Measurements from ENCODE around the gene EHBP1.
"Not testable (repeated sequence)": the region's sequence is repeated elsewhere in the genome, so short reads cannot be mapped to it uniquely, and the experiment has no call there.

The EHBP1 gene

GRCh38 chr2:62732262-62732777 is 26.8 kb downstream of the EHBP1 start:
- no peak for DNase-seq (ENCODE audit: low read depth in 1 of 2, low spot score in 1 of 2)

GRCh38 chr2:62733546-62733945 is 28.0 kb downstream of the EHBP1 start:
- no peak for DNase-seq (ENCODE audit: low read depth in 1 of 2, low spot score in 1 of 2)

- no peak for DNase-seq (ENCODE audit: low read depth in 1 of 2, low spot score in 1 of 2)
Measured at GRCh38 chr2:62736899-62737559, 31.5 kb downstream of the EHBP1 start.

- no peak for DNase-seq (ENCODE audit: low read depth in 1 of 2, low spot score in 1 of 2)
Measured at GRCh38 chr2:62738981-62739936, 33.7 kb downstream of the EHBP1 start.

DNA sequence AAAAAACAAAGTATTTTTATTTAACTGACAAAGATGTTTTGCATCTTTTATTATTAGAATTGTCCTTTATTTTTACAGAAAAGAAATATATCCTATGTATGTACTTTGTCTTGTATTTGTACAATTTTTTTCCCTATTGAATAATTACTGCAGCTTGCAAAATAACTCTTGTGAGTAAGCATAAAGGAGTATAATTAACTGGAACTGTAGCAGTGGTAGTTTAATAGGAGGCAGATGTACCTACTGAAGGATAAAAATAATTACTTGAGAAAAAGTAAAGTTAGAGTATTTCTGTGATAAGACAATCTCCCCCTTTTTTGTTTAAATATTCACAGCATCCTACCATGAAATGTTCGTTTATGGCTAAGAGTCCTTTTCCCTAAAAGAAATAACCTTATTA is 34.7 kb downstream of the EHBP1 start:
- DNase-seq (ENCODE audit: low read depth in 1 of 2, low spot score in 1 of 2), result no peak

GRCh38 chr2:62741127-62741526 is 35.6 kb downstream of the EHBP1 start:
- DNase-seq (ENCODE audit: low read depth in 1 of 2, low spot score in 1 of 2), result no peak

GRCh38 chr2:62741954-62742722 is 36.6 kb downstream of the EHBP1 start:
- no peak for DNase-seq (ENCODE audit: low read depth in 1 of 2, low spot score in 1 of 2)

DNA sequence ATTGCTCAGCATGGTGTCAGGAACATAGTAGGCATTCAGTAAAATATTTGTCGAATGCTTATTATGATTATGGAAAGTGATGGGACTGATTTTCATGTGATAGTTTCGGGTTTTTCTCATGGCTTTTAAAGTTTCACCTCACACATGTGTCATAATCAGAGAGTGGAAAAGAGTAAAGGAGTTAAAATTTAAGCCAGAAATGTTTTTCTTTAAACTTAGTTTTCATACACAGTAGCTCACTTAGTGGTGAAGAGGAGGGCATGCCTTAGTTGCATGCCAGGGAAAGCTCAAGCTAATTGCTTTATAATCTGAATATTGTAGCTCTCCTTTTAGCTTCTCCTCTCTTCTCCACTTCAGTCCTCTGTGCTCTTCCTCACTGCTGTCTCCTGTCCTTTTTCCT is 38.0 kb downstream of the EHBP1 start:
- DNase-seq (ENCODE audit: low read depth in 1 of 2, low spot score in 1 of 2), result no peak

- no peak for DNase-seq (ENCODE audit: low read depth in 1 of 2, low spot score in 1 of 2)
Measured at GRCh38 chr2:62744603-62745002, 39.1 kb downstream of the EHBP1 start.

DNA sequence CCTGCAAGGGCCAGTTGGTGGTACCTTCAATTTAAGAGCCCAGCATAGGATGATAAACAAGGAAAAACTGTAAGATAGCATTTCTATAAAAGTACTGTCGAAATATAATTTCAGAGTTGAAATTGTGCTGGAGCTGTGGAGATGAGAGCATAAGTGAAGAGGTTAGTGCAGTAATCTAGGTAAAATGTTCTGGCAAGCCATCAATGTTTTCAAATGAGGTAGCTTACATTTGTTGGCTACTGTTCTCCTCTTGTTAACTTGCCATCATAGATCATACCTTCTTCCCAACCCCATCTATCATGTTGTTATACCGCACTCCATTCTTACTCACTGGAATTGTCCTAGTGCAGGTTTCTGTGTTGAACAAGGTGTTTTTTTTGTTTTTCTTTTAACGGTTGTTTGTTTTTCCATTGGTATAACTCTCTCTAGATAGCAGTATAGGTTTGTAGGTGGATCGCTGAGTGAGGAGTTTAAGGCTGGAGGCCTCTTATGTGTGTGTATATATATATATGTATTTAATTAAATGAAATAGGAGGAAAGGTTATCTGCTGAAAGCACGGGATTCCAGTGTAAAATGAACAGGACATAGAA is 40.5 kb downstream of the EHBP1 start:
- DNase-seq (ENCODE audit: low read depth in 1 of 2, low spot score in 1 of 2), result no peak

DNA sequence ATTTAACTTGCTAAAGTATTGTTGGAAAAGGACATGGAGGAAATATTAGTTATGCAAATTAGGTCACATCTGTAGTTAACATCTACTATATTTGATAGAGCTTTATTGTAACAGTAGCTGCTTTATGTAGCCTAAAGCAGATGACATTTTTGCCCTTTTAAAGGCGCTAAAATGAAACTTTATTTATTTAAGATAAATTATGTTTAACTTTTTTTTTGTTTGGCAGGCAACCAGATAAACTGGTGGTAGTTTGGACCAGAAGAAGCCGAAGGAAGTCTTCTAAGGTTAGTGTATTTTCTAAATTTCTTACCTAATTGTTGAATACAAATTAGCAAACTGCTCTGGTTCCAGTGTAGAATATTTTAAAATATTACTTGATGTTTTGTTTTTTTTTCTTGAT is 41.7 kb downstream of the EHBP1 start:
- no peak for DNase-seq (ENCODE audit: low read depth in 1 of 2, low spot score in 1 of 2)

GRCh38 chr2:62747876-62748275 is 42.4 kb downstream of the EHBP1 start:
- DNase-seq (ENCODE audit: low read depth in 1 of 2, low spot score in 1 of 2), result no peak

DNA sequence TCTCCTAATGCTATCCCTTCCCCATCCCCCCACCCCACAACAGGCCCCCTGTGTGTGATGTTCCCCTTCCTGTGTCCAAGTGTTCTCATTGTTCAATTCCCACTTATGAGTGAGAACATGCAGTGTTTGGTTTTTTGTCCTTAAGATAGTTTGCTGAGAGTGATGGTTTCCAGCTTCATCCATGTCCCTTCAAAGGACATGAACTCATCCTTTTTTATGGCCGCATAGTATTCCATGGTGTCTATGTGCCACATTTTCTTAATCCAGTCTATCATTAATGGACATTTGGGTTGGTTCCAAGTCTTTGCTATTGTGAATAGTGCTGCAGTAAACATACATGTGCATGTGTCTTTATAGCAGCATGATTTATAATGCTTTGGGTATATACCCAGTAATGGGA is 43.6 kb downstream of the EHBP1 start:
- DNase-seq (ENCODE audit: low read depth in 1 of 2, low spot score in 1 of 2), result not testable (repeated sequence)

DNA sequence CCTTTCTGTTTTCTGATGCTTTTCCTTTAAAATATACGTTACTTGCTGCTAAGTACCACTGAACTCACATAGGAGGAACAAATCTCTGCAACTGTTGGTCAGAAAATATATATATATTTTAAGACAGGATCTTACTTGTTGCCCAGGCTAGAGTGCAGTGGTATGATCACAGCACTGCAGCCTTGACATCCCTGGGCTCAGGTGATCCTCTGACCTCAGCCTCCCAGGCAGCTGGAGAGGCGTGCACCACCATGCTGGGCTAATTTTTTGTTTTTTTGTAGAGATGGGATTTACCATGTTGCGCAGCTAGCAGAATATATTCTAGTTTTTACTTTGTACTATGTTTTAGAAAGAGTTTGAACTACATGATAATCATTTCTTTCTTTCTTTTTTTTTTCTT is 51.5 kb downstream of the EHBP1 start:
- no peak for DNase-seq (ENCODE audit: low read depth in 1 of 2, low spot score in 1 of 2)

- no peak for DNase-seq (ENCODE audit: low read depth in 1 of 2, low spot score in 1 of 2)
Measured at GRCh38 chr2:62760026-62760425, 54.5 kb downstream of the EHBP1 start.

DNA sequence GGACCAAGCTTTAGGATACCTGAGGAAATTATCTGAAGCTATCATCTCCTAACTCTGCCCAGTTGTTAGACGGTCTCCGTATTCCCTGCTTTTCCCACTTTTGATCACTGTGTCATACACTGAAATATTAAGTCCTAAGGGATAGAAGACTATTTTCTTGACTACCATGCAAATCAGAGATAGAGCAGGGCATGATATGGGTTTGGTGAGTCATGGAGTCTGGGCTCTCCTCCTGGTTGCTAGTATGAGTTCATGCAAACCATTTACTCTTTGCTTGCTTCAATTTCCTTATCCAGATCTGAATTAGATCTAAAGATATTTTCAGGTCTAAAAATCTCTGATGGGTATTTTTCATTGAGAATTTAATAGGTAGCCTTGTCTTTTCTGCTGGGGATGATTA is 55.0 kb downstream of the EHBP1 start:
- DNase-seq (ENCODE audit: low read depth in 1 of 2, low spot score in 1 of 2), result no peak

GRCh38 chr2:62765619-62766376 is 60.3 kb downstream of the EHBP1 start:
- DNase-seq (ENCODE audit: low read depth in 1 of 2, low spot score in 1 of 2), result no peak

- DNase-seq (ENCODE audit: low read depth in 1 of 2, low spot score in 1 of 2), result no peak
Measured at GRCh38 chr2:62768615-62769014, 63.1 kb downstream of the EHBP1 start.

DNA sequence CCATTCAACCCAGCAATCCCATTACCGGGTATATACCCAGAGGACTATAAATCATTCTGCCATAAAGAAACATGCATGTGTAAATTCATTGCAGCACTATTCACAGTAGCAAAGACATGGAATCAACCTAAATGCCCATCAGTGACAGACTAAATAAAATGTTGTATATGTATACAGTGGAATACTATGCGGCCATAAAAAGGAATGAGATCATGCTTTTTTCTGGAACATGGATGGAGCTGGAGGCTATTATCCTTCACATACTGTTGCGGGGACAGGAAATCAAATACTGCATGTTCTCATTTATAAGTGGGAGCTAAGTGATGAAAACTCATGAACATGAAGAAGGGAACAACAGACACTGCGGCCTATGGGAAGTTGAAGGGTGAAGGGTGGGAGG is 65.1 kb downstream of the EHBP1 start:
- no peak for DNase-seq (ENCODE audit: low read depth in 1 of 2, low spot score in 1 of 2)
